B cell (primary cell): Measurements from ENCODE around the gene CAMK1D.

ENCODE experiments used
- CTCF ChIP-seq: fragments of 200-600 bp; IDR thresholded peaks from one replicate; pipeline ENCODE4 v1.8.0; 2022; ENCODE audit warnings: antibody characterized with exemption, mild to moderate bottlenecking
- EZH2 ChIP-seq: IDR thresholded peaks from 2 replicates; pipeline ENCODE4 v1.6.1; 2012; ENCODE audit warnings: borderline replicate concordance, low read depth, mild to moderate bottlenecking, moderate library complexity, low read length; ENCODE audit not compliant: insufficient read depth, poor library complexity, severe bottlenecking

DNA sequence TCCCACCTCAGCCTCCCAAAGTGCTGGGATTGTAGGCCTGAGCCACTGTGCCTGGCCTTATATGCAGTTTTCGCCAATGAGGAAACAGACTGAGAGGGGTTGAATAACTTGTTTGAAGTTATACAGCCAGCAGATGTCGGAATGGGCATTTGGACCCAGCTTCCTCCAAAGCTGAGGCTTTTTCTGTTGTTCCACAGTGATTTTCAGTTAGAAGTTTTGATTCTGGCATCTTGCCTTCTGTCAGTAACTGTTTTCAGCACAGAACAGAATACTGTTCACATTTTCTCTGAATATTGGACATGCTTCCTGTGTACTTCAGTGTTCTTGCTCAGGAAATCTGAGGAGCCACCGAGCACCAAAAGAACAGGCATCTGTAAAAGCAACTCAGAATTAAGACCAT, 287.2 kb downstream of the CAMK1D start:
- TF ChIP-seq CTCF: no peak
- no peak for TF ChIP-seq EZH2
